Measurements from ENCODE around the gene TMEM243.

DNA sequence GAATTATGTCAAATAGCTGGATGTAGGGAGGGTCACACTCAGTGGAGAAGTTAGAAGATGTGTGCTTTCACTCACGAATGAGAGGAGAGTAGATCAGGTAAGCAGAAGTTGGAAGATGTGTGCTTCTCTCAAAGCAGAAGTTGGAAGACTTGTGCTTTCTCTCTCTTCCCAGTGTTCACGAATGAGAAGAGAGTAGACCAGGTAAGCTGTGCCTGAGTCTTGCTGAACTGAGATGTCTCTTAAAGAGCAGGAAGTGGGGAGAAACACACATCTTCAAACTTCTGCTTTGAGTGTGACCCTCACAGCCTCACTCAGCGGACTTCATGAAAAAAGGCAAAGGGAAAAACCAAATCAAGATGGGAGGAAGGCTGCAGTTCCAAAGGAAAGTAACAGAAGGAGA is 7.0 kb upstream of the TMEM243 start:
- TF ChIP-seq, protein P1, sequence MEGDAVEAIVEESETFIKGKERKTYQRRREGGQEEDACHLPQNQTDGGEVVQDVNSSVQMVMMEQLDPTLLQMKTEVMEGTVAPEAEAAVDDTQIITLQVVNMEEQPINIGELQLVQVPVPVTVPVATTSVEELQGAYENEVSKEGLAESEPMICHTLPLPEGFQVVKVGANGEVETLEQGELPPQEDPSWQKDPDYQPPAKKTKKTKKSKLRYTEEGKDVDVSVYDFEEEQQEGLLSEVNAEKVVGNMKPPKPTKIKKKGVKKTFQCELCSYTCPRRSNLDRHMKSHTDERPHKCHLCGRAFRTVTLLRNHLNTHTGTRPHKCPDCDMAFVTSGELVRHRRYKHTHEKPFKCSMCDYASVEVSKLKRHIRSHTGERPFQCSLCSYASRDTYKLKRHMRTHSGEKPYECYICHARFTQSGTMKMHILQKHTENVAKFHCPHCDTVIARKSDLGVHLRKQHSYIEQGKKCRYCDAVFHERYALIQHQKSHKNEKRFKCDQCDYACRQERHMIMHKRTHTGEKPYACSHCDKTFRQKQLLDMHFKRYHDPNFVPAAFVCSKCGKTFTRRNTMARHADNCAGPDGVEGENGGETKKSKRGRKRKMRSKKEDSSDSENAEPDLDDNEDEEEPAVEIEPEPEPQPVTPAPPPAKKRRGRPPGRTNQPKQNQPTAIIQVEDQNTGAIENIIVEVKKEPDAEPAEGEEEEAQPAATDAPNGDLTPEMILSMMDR (IDR thresholded peaks at IDR 0.05) = no peak
- no peak for TF ChIP-seq POLR2A (IDR thresholded peaks at IDR 0.05)

Data from right lobe of liver (tissue), 4 donors.